ENCODE measurements around the gene ARID1B. TPM values are rescaled to one million over a fixed set of nuclear protein-coding genes. Genes with fewer than 3 reads are reported as not detected.
A peak's percentile ranks its signal among the peaks of the same experiment; 100 is the strongest.

The ARID1B gene
- total and polyA plus RNA-seq, 2 experiments from 2014 or later: 32.9 to 67.0 TPM

GRCh38 chr6:156795825-156796224, 18.6 kb downstream of the ARID1B start:
- no peaks in the 10 kb centered on the region for H3K9me2 ChIP-seq (replicated peaks; ENCODE audit: insufficient read depth)
- H3K9me3 ChIP-seq (ENCODE audit: low read depth): no peaks in the 10 kb centered on the region
- 85% methylated on average over 9 of the region's 9 CpGs for WGBS (ENCODE audit: low lambda C conversion rate, missing lambda C conversion rate)
- H3K4me3 ChIP-seq: no peak overlapping the region
- H4K20me1 ChIP-seq (ENCODE audit: insufficient read depth, poor library complexity, severe bottlenecking): peaks cover 97% of the 10 kb centered on the region
- H3K27me3 ChIP-seq: no peaks in the 10 kb centered on the region
- H3K79me2 ChIP-seq: peaks cover 100% of the 10 kb centered on the region
- TF ChIP-seq EZH2 (IDR thresholded peaks at IDR 0.05; ENCODE audit: borderline replicate concordance) (no peak), CTCF (IDR thresholded peaks at IDR 0.05; ENCODE audit: poor library complexity) (no peak), EZH2phosphoT487 (IDR thresholded peaks at IDR 0.05; ENCODE audit: low read depth, severe bottlenecking, unreplicated experiment) (no peak)
- no peaks in the 10 kb centered on the region for H3K36me3 ChIP-seq (replicated peaks; ENCODE audit: insufficient read depth, low read depth)
- DNase-seq (ENCODE audit: low spot score): no peak
- H3K4me1 ChIP-seq (ENCODE audit: insufficient read depth): peaks cover 11% of the 10 kb centered on the region
- H3K4me2 ChIP-seq: peak overlapping the region; percentile 43
- H3K27ac ChIP-seq: no peak overlapping the region
- H2AFZ ChIP-seq: no peak overlapping the region

GRCh38 chr6:156796627-156797026, 19.4 kb downstream of the ARID1B start:
- H4K20me1 ChIP-seq (ENCODE audit: insufficient read depth, poor library complexity, severe bottlenecking): peaks cover 97% of the 10 kb centered on the region
- peaks cover 3% of the 10 kb centered on the region for H3K4me1 ChIP-seq (ENCODE audit: insufficient read depth)
- TF ChIP-seq CTCF (IDR thresholded peaks at IDR 0.05; ENCODE audit: poor library complexity) (no peak), EZH2phosphoT487 (IDR thresholded peaks at IDR 0.05; ENCODE audit: low read depth, severe bottlenecking, unreplicated experiment) (no peak), EZH2 (IDR thresholded peaks at IDR 0.05; ENCODE audit: borderline replicate concordance) (no peak)

GRCh38 chr6:156797901-156798735, 20.9 kb downstream of the ARID1B start:
- Histone ChIP-seq H2AFZ (no peak overlapping the region), H3K4me1 (ENCODE audit: insufficient read depth) (peaks cover 2% of the 10 kb centered on the region), H3K4me2 (no peak overlapping the region), H3K36me3 (replicated peaks; ENCODE audit: insufficient read depth, low read depth) (no peaks in the 10 kb centered on the region), H3K9me2 (replicated peaks; ENCODE audit: insufficient read depth) (no peaks in the 10 kb centered on the region), H4K20me1 (ENCODE audit: insufficient read depth, poor library complexity, severe bottlenecking) (peaks cover 94% of the 10 kb centered on the region), H3K9me3 (ENCODE audit: low read depth) (no peaks in the 10 kb centered on the region), H3K79me2 (peaks cover 100% of the 10 kb centered on the region), H3K27ac (no peak overlapping the region), H3K27me3 (no peaks in the 10 kb centered on the region), H3K4me3 (no peak overlapping the region)
- DNase-seq (ENCODE audit: low spot score): no peak
- TF ChIP-seq EZH2 (IDR thresholded peaks at IDR 0.05; ENCODE audit: borderline replicate concordance): no peak
- no peak for TF ChIP-seq EZH2phosphoT487 (IDR thresholded peaks at IDR 0.05; ENCODE audit: low read depth, severe bottlenecking, unreplicated experiment)
- no peak for TF ChIP-seq CTCF (IDR thresholded peaks at IDR 0.05; ENCODE audit: poor library complexity)
- WGBS (ENCODE audit: low lambda C conversion rate, missing lambda C conversion rate): 94% methylated on average over 19 of the region's 19 CpGs

More at GRCh38 chr6:156796627-156797026, 19.4 kb downstream of the ARID1B start:
- DNase-seq (ENCODE audit: low spot score): no peak
- WGBS (ENCODE audit: low lambda C conversion rate, missing lambda C conversion rate): 98% methylated on average over 3 of the region's 3 CpGs
- H3K27me3 ChIP-seq: no peaks in the 10 kb centered on the region
- peaks cover 100% of the 10 kb centered on the region for H3K79me2 ChIP-seq
- no peaks in the 10 kb centered on the region for H3K36me3 ChIP-seq (replicated peaks; ENCODE audit: insufficient read depth, low read depth)
- no peak overlapping the region for H2AFZ ChIP-seq
- no peak overlapping the region for H3K4me2 ChIP-seq
- no peak overlapping the region for H3K4me3 ChIP-seq
- H3K27ac ChIP-seq: no peak overlapping the region
- no peaks in the 10 kb centered on the region for H3K9me2 ChIP-seq (replicated peaks; ENCODE audit: insufficient read depth)
- no peaks in the 10 kb centered on the region for H3K9me3 ChIP-seq (ENCODE audit: low read depth)
